Body of pancreas (tissue), 4 donors: ENCODE measurements around the gene ARF1.

Source experiments
- CTCF ChIP-seq, 7 experiments: fragments of 450-650 bp in 4 of 7; fragments of 200-600 bp in 3 of 7; sonication (generic) in 3 of 7; IDR thresholded peaks; one replicate each; pipeline ENCODE4 v1.5.1; 2016 to 2019; ENCODE audit warnings: antibody characterized with exemption in 7 of 7
- POLR2A ChIP-seq, 3 donors: fragments of 450-650 bp; IDR thresholded peaks; one replicate each; pipeline ENCODE4 v1.6.1; 2016; ENCODE audit warnings: antibody characterized with exemption in 3 of 3, mild to moderate bottlenecking in 2 of 3

DNA sequence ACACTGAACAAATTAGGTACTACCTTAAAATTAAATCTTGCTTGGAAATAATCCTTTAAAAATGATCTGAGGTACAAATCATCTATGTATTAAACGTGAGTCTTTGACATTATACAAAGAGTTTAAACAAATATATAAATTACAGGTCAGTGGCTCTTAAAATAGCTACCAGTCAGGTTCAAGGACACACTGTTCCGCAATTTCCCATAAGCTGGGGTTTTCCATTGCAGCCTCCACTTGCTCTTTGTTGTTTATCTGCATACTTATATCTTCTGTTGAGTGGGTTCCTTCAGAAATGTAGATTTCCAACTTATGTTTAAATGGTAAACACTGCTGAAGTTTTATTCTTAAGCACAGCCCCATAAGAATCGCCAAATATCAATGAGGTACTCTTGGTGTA is 32.3 kb downstream of the ARF1 start:
- no peak for TF ChIP-seq CTCF (IDR thresholded peaks at IDR 0.05)
- no peak for TF ChIP-seq POLR2A (IDR thresholded peaks at IDR 0.05)
